ENCODE measurements around the gene MICAL2.
A peak's percentile ranks its signal among the peaks of the same experiment; 100 is the strongest.

The MICAL2 gene

GRCh38 chr11:12183827-12184620, 73.6 kb downstream of the MICAL2 start:
- no peak for DNase-seq (ENCODE audit: extremely low read depth in 1 of 2, low read depth in 1 of 2)

DNA sequence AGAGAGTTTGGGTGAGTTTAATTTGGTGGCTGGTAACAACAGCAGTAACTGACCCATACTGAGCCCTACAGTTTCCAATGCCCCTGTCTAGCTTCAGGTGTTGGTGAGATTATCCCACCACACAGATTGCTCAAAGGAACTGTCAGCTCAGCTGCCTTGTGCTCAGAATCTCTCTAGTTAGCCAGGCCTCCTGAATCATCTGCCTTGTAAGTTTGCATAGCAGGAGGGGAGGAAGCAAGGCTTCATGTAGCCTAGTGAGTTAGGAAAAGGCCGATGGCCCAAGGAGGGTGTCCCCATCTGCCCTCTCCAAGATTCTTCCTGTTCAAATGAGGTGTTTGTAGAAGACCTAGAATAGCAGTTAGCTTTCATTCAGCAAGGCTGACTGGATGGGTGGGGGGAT, 74.3 kb downstream of the MICAL2 start:
- no peak for DNase-seq (ENCODE audit: extremely low read depth in 1 of 2, low read depth in 1 of 2)

- DNase-seq (ENCODE audit: extremely low read depth in 1 of 2, low read depth in 1 of 2) = no peak
These were observed 74.8 kb downstream of the MICAL2 start for GRCh38 chr11:12185106-12185690.

GRCh38 chr11:12185914-12186313, 75.5 kb downstream of the MICAL2 start:
- DNase-seq (ENCODE audit: extremely low read depth in 1 of 2, low read depth in 1 of 2) = no peak

- no peak for DNase-seq (ENCODE audit: extremely low read depth in 1 of 2, low read depth in 1 of 2)
These were observed 76.3 kb downstream of the MICAL2 start for GRCh38 chr11:12186701-12187100.

DNA sequence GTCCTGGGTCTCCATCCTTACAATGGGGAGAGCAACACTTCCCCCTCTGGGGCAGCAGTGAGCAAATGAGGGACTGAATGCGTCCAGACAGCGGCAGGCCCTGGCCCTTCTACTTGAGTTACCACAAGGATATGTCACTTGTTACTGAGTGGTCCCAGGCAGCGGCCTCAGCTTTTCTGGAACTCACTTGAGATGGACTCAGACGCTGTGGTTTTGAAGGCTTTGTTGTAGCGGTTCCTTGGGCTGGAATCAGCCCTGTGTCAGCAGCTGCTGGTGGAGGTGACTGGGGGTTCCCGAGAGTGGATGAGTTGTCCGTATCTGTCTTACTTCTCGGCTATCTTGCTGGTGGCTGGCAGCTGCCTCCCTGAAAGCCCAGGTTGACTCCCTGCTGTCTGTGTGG, 77.0 kb downstream of the MICAL2 start:
- peak in 1 of 2 donors; percentile 77 for DNase-seq (ENCODE audit: extremely low read depth in 1 of 2, low read depth in 1 of 2)

DNA sequence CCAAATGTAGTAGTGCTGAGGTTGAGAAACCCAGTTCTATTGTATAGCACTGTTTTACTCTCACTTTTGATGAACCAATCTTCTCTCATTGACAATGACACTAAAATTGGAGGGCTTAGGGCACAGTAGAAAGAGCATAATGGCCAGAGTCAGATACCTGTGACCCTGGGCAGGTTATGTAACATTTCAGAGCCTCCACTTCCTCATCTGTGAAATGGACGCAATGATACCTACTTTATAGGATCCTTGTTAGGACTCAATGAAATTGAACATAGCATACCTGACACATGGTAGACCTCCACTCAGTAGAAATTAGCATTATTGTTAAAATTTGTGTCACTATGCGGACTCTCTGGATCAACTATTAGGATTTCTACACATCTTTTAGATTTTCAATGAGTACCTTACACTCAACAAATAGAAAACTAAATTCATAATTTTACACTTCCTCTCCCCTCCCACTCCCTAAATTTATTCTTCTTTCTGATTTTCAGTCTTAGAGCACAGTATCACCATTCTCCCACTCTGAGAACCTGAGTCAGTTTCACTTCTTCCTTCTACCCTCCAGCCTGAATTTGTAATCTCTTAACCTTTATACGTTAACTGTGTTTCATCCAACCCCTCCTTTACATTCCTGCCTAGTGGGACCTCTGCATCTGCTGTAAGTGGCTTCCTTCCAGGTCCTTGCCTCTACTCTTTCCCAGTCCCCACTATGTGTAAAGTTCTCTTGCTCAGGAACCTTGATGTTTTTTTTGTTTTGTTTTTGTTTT, 78.3 kb downstream of the MICAL2 start:
- no peak for DNase-seq (ENCODE audit: extremely low read depth in 1 of 2, low read depth in 1 of 2)

DNA sequence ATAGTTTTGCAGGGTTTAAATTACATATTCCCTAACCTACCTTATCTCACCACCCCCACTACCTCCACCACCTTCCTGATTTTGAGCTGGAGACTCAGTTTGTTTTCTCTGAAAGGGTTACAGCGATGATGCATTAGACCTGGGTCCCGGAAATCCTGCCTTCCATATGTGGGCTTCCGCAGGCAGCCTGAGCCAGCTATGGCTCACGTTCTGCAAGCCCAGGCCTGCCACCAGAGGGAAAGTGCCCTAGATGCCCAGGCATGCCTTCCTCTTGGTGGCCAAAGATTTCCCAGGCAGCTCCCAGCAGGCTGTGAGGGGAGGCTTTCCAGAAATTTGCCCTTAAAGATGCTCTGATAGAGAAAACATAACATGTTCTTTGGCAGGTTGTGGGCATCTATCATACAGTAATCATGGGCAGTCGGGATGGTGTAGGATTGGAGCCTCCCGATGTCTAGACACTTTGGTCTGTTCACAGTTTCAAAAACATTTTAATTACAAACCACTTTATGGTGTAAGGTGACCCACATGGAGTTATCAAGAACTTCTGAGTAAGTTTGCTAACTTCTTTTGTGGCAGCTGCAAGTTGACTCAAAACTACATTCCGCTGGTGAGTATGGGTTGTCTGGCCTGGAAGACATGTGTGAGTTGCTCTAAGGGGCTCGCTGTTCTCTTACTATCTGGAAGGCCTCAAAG, 79.3 kb downstream of the MICAL2 start:
- peak in 1 of 2 donors; percentile 65 for DNase-seq (ENCODE audit: extremely low read depth in 1 of 2, low read depth in 1 of 2)

- no peak for DNase-seq (ENCODE audit: extremely low read depth in 1 of 2, low read depth in 1 of 2)
These were observed 80.1 kb downstream of the MICAL2 start for GRCh38 chr11:12190511-12190910.

DNA sequence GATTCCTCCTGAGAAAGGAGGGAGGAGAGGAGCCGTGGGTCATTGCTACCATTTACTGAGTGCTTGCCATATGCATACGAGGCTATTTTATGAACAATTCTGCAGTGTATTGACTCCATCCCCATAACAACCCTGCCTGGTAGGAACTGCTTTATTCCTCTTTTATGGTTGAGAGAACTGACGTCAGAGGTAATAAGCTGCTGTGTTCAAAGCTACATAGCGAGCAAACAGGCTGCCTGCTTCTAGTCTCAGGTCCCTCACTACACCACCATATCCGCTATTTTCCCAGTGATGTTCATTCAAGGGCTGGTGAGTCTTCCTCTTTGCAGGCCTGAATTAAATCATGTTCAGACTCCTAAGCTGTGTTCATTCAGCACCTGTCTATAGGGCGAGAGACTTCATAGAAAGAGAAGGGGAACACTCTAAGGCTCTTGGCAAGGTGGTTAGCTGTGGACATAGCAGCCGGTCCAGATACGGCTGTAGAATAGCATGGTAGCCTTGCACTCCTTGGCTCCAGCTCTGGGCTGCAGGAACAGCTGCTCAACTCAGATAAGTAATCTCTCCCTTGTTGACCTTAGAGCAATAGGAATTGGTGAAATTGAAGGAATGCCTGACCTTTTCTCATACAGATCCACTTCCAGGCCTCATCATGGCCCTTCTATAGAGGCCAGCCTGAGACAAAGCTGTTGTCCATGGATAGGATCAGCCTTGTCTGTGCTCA, 82.6 kb downstream of the MICAL2 start:
- no peak for DNase-seq (ENCODE audit: extremely low read depth in 1 of 2, low read depth in 1 of 2)

- no peak for DNase-seq (ENCODE audit: extremely low read depth in 1 of 2, low read depth in 1 of 2)
These were observed 83.3 kb downstream of the MICAL2 start for GRCh38 chr11:12193515-12194336.

- peak in 1 of 2 donors; percentile 65 for DNase-seq (ENCODE audit: extremely low read depth in 1 of 2, low read depth in 1 of 2)
These were observed 85.4 kb downstream of the MICAL2 start for GRCh38 chr11:12195768-12196167.

DNA sequence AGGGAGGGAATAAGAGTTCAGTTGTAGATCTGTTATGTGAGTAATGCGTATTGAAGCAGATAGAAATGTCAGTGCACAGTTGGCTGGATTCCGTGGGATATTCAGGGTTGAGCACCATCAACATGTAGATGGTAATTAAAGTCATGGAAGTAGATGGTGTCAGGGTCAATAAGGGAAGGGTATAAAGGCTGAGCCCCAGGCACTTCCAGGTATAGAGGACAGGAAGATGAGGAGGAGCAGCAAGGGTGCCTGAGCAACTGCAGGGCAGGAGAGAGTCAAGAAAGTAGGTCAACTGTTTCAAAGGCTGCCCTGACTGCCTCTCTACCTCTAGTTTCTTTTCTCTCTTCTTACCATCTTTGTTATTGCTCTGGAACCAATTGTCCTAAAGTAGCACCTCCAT, 85.9 kb downstream of the MICAL2 start:
- DNase-seq (ENCODE audit: extremely low read depth in 1 of 2, low read depth in 1 of 2) = no peak

GRCh38 chr11:12196872-12197271, 86.5 kb downstream of the MICAL2 start:
- DNase-seq (ENCODE audit: extremely low read depth in 1 of 2, low read depth in 1 of 2) = no peak

DNA sequence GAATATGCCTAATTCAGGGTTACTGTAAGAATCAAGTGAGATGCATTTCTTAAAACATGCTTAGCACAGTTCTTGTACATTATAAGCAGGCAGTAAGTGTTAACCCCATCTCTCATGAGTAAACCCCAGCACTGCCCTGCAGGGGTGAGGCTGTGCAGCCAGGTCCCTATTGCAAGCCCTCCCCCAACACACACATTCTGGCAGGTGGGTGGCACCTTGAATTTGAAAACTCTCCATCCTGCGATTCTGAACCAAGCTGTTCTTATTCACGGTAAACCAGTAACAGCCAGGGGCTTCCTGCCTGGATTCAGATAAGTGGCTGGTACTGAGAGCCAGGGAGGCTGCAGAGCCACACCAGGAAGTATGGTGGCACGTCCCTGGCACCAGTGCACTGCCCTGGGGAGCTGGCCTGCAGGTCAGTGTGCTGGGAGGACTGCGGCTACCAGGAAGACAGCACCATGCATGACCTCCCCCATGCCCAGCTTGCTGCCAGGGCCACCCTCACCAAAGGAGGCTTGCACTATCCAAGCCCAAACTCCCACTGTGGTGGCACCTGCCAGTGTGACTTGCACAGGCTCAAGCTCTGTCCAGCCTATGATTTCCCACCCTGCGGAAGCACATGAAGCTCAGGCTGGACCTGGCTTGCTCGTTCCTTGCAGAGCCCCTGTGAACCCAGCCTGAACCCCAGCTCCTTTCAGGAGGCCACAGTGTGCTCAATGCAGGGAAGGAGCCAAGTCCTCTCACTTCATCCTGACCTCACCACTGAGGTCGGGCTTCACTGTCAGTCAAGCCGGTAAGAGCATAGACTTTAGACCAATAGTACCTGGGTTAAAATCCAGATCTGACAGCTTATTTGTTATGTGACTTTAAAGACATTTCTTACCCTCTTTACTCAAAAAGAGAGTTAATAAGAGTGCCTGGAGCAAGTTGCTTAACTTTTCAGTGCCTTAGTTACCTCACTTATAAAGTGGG, 88.1 kb downstream of the MICAL2 start:
- no peak for DNase-seq (ENCODE audit: extremely low read depth in 1 of 2, low read depth in 1 of 2)

GRCh38 chr11:12199231-12199948, 89.0 kb downstream of the MICAL2 start:
- no peak for DNase-seq (ENCODE audit: extremely low read depth in 1 of 2, low read depth in 1 of 2)

DNA sequence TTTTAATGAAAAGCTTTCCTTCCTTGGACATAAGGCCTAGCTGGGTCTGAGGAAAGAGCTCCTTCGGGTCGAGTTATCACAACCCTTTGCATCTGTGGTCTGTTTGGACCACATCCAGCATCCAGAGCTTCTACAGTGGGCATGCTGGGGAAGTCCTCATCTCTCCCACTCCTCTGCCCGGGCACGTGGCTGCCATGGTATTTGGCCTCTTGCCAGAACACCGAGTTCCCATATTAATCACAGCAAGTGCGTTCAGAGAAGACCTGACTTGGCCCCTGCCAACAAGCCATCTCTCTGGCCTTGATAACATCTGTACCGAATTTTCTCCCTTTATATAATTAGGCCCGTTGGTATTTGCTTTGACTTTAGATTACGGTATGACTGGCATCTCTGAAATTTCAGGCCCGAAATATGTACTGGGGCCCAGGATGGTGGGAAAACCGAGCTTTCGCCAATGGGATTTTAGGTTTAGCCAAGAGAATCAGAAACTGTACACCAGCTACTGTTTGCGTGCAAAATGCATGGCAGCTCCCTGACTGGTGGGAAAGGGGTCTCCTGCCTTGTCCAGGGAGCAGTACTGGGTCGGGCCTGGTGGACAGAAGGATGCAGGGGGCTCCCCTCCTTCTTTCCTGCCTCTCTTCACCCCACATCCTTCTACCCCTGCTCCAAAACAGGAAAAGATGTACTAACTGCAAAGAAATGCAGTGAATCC, 90.0 kb downstream of the MICAL2 start:
- no peak for DNase-seq (ENCODE audit: extremely low read depth in 1 of 2, low read depth in 1 of 2)
